C4-2B (cell line): ENCODE data around the gene DSG2.

Source experiments
- H3K27ac ChIP-seq: fragments of 450-650 bp; 2 replicates; pipeline ENCODE4 v1.5.1; 2017
- ZFX ChIP-seq: fragments of 450-650 bp; IDR thresholded peaks from 2 replicates; pipeline ENCODE4 v1.6.1; 2017
- TF ChIP-seq, protein P1 (sequence below): fragments of 450-650 bp; conservative IDR thresholded peaks from 2 replicates; pipeline ENCODE4 v1.5.1; 2017; ENCODE audit warnings: mild to moderate bottlenecking

DSG2 gene

DNA sequence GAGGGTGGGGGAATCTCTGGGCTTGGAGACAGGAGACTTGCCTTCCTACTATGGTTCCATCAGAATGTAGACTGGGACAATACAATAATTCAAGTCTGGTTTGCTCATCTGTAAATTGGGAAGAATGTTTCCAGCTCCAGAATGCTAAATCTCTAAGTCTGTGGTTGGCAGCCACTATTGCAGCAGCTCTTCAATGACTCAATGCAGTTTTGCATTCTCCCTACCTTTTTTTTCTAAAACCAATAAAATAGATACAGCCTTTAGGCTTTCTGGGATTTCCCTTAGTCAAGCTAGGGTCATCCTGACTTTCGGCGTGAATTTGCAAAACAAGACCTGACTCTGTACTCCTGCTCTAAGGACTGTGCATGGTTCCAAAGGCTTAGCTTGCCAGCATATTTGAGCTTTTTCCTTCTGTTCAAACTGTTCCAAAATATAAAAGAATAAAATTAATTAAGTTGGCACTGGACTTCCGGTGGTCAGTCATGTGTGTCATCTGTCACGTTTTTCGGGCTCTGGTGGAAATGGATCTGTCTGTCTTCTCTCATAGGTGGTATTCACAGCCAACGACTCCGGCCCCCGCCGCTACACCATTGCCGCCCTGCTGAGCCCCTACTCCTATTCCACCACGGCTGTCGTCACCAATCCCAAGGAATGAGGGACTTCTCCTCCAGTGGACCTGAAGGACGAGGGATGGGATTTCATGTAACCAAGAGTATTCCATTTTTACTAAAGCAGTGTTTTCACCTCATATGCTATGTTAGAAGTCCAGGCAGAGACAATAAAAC is 100.2 kb downstream of the DSG2 start:
- H3K27ac ChIP-seq: no peak overlapping the region
- TF ChIP-seq, protein P1, sequence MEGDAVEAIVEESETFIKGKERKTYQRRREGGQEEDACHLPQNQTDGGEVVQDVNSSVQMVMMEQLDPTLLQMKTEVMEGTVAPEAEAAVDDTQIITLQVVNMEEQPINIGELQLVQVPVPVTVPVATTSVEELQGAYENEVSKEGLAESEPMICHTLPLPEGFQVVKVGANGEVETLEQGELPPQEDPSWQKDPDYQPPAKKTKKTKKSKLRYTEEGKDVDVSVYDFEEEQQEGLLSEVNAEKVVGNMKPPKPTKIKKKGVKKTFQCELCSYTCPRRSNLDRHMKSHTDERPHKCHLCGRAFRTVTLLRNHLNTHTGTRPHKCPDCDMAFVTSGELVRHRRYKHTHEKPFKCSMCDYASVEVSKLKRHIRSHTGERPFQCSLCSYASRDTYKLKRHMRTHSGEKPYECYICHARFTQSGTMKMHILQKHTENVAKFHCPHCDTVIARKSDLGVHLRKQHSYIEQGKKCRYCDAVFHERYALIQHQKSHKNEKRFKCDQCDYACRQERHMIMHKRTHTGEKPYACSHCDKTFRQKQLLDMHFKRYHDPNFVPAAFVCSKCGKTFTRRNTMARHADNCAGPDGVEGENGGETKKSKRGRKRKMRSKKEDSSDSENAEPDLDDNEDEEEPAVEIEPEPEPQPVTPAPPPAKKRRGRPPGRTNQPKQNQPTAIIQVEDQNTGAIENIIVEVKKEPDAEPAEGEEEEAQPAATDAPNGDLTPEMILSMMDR: no peak
- TF ChIP-seq ZFX: no peak
